Fibroblast of skin of right quadriceps (primary cell): ENCODE results near the gene C3orf20.
"Not testable (repeated sequence)": the region's sequence is repeated elsewhere in the genome, so short reads cannot be mapped to it uniquely, and the experiment has no call there.

Source experiments
- DNase-seq: peaks from one replicate; pipeline ENCODE4 v3.0.0-alpha.2; 2013

C3orf20 gene

DNA sequence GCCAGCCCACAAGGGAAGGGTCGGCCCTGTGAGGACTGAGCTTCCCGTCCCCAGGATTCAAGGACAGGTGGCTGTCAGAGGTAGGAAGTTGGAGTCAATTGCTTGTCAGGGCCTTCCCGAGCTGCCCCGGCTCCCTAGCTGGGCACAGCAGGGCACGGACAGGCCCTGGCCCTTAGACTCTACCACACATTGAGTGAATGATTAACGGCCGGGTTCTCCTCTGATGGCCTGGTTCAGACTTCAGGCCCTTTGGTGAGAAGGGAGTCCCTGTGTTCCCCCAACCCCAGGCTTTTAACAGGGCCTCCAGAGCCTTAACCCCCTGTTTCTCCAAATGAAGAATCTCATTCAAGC, 127.4 kb downstream of the C3orf20 start:
- no peak for DNase-seq

DNA sequence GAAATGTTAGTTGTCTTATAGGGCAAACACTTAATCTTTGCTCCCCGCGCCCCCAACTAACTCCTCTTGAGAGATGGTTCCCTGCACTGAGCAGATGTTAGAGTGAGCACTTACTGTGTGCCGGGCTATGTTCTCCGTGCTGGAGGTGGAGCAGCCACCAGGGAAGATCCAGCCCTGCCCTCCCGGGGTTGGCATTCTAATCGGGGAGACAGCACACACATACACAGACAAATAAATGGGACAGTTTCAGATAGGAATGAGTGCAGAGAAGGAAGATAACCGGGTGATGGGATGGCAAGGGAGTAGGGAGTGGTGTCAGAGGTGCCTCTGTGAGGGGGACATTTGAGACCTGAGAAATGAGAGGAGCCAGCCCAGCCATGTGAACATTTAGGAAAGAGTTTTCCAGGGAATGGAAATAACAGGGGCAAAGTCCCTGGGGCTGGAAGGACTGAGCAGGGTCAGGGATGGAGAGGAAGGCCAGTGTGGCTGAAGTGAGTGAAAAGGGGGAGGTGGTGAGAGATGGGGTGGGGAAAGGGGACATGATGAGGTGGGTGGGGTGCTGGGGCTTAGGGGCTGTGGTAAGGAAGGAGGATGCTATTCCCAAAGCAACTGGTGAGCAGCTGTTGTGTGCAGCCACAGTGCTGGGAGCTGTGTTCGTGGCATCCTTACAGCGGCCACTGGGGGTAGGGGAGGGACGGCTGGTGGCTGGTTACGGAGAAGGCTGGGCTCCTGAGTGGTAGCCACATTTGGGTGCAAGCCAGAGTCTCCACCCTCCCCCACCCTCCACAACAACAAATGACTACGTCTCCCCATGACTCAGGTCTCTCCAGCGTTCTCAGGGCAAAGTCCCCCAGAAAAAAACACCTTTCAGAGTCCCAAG, 128.4 kb downstream of the C3orf20 start:
- peak; percentile 40 for DNase-seq

DNA sequence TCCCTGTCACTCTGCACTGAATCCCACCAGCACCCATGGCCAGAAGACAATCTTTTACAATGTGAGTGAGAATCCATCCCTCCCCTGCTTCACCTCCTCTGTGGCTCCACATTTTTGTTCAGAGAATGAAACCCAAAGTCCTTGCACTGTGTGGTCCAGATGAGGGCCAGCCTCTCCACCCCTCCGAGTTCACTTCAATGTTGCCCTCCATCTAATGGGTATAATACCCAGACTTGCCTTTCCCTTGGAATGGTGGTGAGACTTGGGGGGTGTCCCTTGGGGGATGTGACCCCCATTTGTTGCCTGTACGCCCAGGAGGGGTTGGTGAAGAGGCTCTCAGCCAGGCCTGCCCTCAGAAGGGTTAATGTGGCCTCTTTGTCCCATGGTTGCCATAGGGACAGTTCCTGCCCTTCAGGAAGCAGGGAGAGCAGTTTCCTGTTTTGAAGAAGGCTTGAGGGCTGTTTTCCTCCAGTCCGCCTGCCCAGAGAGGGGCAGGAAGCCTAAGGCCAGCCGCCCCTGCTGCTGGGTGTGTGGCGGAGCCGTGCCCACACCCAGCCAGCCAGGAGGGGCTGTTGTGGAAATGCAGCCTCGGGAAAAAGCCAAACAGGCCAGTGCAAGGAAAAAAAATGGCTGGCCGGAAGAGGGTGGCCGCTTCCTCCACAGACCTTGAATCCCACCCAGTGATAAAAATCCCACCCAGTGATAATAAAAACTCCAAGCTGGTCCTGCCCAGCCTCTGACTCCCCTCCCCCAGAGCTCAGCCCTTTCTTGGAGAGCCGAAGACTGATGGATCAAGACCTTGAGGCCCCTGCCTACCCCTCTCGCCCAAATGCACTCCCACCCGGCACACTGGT, 129.3 kb downstream of the C3orf20 start:
- DNase-seq, result no peak

DNA sequence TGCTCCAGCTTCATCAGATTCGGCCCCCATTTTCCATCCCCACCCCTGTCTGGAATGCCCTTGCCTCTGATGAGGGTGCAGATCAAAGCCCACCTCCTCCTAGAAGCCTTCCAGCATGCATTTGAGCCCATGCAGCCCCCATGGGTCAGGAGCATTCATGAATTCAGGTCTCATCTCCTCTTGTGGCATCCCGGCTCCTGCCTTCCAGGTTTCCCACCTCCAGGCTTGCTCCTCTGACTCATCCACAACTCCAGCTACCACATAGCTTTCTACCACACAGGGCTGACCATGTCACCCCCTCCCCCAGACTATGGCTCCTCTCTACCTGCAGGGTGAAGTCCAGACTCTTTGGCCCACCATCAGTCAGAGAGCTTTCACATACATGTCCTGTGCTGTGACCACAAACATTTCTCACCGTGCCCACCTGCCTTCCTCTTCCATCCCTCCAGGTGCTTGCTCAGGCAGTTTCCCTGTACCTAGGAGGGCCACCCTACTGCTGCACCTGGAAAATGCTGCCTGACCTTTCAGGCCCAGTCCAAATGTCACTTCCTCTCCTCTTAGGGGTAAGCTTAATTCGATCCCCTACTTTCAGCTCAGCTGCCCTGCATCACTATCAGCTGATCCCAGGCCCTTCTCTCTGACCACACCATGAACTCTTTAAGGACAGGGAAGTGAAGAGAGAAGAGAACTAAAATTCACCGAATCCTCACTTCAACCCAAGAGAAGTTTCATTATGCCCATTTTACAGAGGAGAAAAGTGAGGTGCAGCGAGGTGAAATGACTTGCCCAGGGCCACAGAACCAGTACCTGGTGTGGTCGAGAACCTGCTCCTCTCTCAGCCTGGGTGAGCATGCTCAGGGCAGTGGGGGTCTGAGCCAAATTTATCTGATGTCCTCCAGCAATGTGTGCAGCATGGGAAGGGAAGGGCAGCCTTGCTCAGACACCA, 130.2 kb downstream of the C3orf20 start:
- no peak for DNase-seq

DNA sequence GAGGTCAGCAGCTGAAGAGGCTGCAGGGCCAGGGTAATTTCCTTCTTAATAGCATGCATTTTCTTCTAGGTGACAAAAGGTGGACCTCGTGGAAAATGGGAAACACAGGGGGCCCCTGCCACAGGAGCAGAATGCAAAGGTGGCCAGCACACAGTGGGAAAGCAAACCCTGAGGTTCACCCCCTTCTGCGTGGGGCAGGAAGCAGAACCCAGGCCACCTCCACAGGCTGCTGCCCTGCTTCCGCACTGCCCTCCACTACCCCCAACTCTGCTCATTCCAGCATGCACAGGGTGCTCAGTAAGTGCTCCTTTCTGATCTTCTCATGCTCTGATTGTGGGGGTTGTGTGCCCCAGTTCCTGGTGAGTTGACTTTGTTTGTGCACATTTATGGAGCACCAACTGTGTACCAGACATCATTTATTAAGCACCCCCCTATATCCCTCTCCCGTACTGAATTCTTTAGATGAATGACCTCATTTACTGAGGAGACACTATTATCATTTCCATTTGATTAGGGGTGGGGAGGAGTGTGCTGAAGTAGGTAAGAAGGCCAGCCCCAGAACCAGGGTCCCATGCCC, 131.1 kb downstream of the C3orf20 start:
- DNase-seq, result no peak

DNA sequence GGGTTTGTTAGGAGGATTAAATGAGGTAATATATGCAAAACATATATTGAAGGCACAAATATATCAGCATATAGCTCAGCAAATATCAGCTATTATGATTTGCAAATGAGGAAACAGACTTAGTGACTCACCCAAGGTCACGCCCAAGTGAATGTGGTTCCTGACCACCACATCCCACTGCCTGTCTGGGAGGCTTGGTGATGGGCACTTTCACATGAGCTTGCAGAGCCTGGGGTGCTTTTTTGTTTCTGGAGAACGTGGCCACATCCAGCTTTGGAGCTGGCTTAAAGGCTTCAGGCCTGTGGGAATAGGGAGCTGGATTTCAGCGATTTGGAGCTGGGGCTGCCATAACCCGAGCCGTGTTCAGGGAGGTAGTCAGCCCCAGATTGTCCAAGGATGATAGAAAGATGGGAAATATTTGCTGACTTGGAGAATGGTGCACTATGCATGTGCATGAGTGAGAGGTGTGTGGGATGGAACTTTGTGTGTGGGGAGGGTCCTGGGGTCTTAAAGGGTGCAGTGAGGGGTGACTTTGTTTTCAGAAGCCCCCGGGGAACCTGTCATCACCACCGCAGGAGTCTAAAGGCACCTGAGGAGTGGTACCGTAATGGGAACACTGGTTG, 131.8 kb downstream of the C3orf20 start:
- DNase-seq, result no peak

DNA sequence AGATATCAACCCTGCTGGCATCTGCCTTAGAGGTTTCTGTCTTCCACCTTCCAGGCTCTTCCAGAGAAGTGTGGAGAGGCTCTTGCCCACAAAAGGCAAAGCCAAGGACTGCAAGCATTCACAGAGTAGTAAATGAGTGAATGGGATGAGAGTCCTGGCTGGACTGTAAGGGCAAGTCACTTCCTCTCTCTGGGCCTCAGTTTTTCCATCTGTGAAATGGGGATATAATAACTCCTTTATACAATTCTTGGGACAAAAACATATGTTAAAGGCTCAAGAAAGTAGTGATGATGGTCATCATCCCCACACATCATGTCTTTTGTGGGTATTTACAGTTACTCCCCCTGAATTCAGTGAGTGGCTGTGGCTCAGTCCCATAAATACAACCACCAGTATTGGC, 133.1 kb downstream of the C3orf20 start:
- no peak for DNase-seq

DNA sequence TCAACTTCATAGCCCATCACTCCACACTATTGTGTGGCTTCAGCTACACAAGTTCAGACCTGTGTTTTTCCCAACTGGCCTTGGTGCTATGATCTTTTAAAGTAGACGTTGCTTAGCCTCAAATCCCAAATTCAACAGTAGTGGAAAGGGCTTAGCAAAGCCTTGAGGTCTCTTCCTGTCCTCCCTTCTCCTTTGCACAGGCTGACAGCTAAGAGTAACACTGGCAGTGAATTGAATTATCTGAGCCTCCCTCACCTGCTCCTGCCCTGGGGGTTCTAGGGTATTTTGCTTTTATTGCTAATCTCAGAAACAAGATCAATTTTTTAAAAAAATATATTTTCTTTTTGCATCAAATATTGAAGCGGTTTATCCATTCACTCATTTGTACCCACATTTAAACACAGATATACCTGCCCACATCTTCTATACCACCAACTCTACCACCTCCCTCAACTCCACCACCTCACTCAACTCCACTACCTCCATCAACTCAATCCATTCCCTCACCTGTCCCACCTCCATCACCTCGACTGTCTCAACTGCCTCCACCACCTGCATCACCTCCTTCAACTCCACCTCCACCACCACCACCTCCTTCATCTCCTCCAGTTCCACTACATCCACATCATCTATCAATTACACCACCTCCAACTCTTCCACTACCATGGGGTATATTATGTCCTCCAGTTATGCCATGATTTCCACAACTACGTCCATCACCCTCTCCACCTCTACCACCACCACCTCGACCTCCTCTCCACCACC, 133.7 kb downstream of the C3orf20 start:
- no peak for DNase-seq

DNA sequence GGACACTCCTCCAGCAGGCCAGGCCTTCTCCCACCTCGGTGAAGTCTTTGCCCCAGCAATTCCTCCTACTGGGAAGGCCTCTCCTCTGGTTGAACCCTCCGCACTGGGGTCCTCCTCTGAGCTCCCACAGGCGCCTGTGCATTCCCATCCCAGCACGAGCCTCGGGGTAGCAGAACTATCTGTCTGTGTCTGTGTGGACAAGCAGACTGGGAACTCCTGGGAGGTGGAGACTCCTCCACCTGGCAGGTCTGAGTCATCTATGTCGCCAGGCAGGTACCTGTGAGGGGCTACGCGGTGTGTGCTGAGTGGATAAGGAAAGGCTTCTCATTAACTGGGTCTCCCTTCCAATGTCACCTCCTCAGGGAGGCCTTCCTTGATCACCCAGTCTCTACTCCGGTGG, 134.7 kb downstream of the C3orf20 start:
- not testable (repeated sequence) for DNase-seq

DNA sequence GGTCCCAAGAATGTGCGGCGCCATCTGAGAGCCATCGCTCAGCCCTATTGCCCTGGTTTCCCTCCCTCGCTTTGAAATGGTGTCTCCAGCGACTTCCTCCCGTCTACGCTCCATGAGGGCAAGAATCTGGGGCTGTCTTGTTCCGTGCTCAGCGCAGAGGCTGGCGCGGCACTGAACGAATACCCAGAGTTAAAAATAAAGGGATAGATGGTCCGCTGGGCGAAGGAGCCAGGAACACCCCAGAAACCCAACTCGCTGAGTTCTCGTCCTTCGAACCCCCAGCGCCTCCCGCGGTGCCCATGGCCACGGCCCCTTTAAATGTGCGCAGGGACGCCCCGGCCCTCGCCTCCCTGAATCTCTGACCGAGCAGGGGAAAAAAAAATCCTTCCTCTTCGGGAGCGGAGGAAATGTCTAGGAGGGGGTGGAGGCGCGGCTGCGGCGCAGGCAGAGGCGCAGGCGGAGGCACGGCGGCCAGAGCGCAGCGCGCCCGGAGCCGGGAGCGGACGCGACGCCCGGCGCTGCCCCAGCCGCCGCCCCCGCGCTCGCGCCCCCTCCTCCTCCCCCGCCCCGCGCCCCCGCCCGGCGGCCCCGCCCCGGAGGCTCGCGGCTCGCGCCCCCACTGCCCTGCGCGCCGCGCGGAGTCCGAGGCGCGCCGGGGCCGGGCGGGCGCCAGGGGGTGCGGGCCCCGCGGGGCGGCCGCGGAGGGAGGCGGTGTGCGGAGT, 135.3 kb downstream of the C3orf20 start:
- DNase-seq, result no peak

DNA sequence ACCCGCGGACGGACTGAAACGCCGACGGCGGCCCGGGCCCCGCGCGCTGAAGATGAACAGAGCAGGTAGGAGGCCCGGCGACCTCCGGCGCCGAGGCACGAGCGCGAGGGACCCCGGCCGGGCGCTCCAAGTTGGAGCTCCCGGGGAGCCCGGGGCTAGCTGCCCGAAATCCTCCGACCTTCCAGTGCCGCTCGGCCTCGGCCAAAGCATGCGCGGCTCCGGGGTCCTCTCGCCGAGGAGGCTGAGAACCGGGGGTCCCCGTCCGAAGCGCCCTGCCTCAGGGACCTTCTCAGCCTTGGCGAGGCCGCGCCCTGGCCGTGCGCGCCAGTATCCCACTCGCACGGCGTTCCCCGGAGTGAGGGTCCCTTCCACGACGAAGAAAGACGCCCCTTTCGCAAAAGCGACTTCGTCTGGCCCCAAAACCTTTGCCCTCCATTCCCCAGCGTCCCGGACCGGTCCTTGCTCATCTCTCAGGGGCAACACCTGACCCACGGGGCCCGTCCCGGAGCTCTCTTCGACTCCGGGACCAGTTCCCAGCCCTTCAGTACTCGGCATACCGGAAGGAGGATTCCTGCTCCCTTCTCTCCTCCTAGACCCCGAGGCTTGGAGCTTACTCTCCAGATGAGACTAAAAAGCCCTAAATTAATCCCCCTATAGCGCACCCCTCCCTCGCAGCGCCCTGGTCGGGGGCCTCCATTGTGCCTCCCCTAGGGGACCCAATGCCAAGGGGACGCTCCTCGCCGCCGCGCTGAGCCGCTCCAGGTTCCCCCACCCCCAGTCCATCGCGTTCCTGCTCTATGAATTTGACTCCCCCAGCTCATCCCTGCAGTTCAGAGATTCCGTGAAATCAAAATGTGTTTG, 136.1 kb downstream of the C3orf20 start:
- no peak for DNase-seq

DNA sequence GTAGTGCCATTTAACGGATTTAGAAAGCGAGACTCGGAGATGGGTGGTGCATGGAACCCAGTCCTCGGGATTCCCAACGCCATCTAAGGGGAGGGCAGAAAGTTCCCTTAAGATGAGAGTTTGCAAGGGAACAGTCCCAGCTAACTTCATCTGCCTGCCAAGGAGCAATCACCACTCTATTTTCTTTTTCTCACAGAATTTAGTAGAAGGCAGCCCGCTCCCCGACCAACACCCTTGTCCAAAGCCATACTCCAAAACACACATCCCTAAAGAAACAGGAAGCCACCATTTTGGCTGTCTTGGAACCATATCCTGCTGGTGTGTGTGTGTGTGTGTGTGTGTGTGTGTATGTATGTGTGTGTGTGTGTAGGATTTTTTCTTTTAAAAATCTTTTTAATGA, 136.7 kb downstream of the C3orf20 start:
- DNase-seq, result no peak

DNA sequence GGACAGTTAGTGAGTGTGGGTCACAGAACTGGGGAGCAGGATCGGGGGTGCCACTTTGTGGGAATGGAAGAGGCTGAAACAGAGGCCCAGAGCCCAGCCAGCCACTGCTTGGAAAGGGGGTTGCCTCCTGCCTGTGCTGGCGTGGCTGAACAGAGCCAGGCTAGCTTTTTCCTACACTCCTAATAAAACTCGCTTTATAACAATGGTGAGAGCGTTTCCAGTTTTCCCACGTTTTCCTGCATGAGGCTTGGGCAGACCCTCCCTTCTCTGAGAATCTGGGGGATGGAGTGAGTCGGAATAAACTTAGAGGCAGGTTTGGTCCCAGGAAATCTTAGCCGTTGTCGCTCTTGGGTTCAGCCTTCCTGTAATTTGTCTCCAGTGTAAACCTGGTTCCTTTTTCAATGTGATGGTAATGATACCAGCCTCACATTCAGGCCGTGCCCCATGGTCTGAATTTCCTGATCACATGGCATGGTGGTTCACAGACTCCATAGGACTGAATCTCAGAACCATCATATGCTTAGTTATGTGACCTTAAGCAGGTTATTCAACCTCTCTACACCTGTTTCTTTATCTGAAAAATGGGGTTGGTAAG, 137.4 kb downstream of the C3orf20 start:
- DNase-seq, result no peak

DNA sequence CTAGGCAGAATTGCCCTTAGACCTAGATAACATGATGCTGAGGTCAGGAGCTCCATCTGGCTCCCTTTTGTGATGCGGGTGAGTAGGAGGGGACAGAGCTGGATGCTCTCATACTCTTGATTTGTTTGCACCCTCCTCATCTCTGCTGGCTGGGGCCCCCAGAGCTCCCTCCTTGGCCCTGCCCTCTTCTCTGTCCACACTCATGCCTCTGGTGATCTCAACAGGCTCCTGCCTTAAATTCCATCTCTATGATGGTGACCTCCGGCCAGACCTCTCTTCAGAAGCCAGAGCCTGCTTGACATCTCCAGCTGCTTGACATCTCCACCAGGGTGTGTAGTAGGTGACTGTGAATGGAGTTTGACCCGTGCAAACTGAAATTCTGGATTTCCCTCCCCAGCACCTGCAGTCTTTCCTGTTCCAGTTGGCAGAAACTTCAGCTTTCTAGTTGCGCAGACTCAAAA, 139.5 kb downstream of the C3orf20 start:
- DNase-seq, result no peak

DNA sequence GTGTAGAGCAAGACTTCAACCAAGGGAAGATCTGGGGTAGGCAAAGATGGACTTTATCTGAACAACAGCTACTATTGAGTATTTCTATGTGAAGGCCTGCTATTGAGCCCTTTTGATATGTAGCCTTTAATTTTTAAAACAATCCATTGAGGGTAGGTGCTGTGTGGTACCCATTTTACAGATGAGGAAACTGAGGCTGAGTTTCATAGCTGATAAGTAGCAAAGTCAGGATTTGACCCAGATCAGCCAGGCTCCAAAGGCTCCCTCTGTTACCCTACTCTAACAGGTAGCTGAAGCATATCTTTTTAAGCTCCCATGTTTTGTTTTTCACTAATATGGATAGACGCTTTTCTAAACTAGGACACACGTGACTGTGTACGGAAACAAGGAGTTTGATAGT, 141.4 kb downstream of the C3orf20 start:
- no peak for DNase-seq

DNA sequence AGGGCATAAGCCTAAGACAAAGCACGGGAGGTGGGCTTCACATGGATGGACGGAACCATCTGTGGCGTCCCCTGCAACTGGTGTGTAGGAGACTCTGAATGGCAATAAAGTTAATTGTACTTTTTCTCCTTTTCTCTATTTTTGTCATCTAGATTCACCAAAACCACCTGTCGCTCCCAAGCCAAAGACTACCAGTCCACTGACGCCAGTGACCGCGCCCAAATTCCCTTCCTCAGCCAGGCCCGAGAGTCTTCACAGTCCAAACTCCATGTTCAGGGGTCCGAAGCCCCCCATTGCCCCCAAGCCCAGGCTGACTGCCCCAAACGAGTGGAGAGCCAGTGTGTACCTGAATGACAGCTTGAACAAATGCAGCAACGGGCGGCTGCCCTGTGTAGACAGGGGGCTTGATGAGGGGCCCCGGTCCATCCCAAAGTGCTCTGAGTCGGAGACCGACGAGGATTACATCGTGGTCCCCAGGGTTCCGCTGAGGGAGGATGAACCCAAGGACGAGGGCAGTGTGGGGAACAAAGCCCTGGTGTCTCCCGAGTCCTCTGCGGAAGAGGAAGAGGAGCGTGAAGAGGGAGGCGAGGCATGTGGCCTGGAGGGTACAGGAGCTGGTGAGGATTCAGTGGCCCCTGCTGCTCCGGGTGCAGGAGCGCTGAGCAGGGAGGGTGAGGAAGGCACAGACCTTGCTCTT, 144.0 kb downstream of the C3orf20 start, which contains the start of gene FGD5:
Gene FGD5 (plus strand): TSS at position 159 of the 697 bp plus-strand sequence. CDS start 110 bp downstream, at position 269.
- DNase-seq, result no peak

DNA sequence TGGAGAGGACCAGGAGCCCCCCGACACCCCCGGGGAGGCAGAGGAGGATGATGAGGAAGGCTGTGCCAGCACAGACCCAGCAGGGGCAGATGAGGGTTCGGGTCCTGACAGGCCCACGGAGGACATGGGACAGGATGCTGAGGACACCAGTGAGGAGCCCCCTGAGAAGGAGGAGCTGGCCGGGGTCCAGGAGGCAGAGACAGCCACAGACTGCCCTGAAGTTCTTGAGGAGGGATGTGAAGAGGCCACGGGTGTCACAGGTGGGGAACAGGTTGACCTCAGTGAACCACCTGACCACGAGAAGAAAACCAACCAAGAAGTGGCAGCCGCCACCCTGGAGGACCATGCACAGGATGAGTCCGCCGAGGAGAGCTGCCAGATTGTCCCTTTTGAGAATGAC, 144.7 kb downstream of the C3orf20 start:
- no peak for DNase-seq

DNA sequence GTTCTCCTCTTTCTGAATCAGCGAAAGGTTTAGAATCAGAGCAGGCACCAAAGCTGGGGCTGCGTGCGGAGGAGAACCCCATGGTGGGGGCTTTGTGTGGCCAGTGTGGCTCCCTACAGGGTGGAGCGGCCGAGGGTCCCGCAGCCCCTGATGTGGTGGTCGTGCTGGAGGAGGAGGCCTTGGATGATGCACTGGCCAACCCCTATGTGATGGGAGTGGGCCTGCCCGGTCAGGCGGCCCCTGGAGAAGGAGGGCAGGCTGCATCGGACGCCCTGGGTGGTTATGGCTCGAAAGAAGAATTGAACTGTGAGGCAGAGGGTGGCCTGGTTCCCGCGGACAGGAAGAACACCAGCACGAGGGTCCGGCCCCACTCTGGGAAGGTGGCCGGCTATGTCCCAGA, 145.2 kb downstream of the C3orf20 start:
- no peak for DNase-seq
